HG03571 (cell line): ENCODE results near the gene FKBP11.

ENCODE experiments used
- ATAC-seq: cut with Tn5 transposase; IDR thresholded peaks from one replicate; pipeline ENCODE4 v1.9.1; 2021; ENCODE audit not compliant: unreplicated experiment

FKBP11 gene

GRCh38 chr12:48925304-48926011 lies at the start of gene FKBP11:
TSS of gene FKBP11 (minus strand) at chr12:48925492. CDS start at chr12:48925428, 64 bp downstream.
- ATAC-seq: peak; percentile 53

- ATAC-seq: no peak
Measured at GRCh38 chr12:48973941-48974673, 48.8 kb upstream of the FKBP11 start.

- ATAC-seq: no peak
Measured at GRCh38 chr12:48973531-48973930, 48.2 kb upstream of the FKBP11 start.

- ATAC-seq: no peak
Measured at GRCh38 chr12:48972952-48973483, 47.7 kb upstream of the FKBP11 start.

GRCh38 chr12:48972213-48972951 lies 47.1 kb upstream of the FKBP11 start:
- no peak for ATAC-seq

- ATAC-seq: no peak
Measured at GRCh38 chr12:48970702-48971334, 45.5 kb upstream of the FKBP11 start.

GRCh38 chr12:48969833-48970701 lies 44.8 kb upstream of the FKBP11 start:
- no peak for ATAC-seq

- ATAC-seq: no peak
Measured at GRCh38 chr12:48969160-48969771, 44.0 kb upstream of the FKBP11 start.

GRCh38 chr12:48968467-48968866 lies 43.2 kb upstream of the FKBP11 start:
- ATAC-seq: no peak

- ATAC-seq: no peak
Measured at GRCh38 chr12:48967991-48968390, 42.7 kb upstream of the FKBP11 start.

GRCh38 chr12:48966177-48966895 lies 41.0 kb upstream of the FKBP11 start:
- no peak for ATAC-seq

GRCh38 chr12:48965298-48965838 lies 40.1 kb upstream of the FKBP11 start:
- ATAC-seq: no peak

GRCh38 chr12:48961801-48962200 lies 36.5 kb upstream of the FKBP11 start:
- ATAC-seq: no peak

- no peak for ATAC-seq
Measured at GRCh38 chr12:48961331-48961730, 36.0 kb upstream of the FKBP11 start.

- no peak for ATAC-seq
Measured at GRCh38 chr12:48960834-48961233, 35.5 kb upstream of the FKBP11 start.

- ATAC-seq: no peak
Measured at GRCh38 chr12:48958049-48958388, 32.7 kb upstream of the FKBP11 start.

- peak; percentile 83 for ATAC-seq
Measured at GRCh38 chr12:48957141-48958048, 32.1 kb upstream of the FKBP11 start, which contains the start of gene ARF3. TSS of gene ARF3 (minus strand) at chr12:48957487. CDS start at chr12:48941095, 16,392 bp downstream.
